HL-60 (cell line): Measurements from ENCODE around the gene WDPCP.

ENCODE experiments used
- CTCF ChIP-seq: IDR thresholded peaks from one replicate; pipeline ENCODE4 v1.5.1; 2011; ENCODE audit warnings: low read length, control low read depth, inconsistent platforms; ENCODE audit not compliant: insufficient read depth
- POLR2AphosphoS5 ChIP-seq: IDR thresholded peaks from 2 replicates; pipeline ENCODE4 v1.6.1; 2012; ENCODE audit warnings: low read depth
- REST ChIP-seq: IDR thresholded peaks from 2 replicates; pipeline ENCODE4 v1.6.1; 2012; ENCODE audit warnings: low read depth; ENCODE audit not compliant: insufficient replicate concordance
- SPI1 ChIP-seq: IDR thresholded peaks from 2 replicates; pipeline ENCODE4 v1.6.1; 2012; ENCODE audit warnings: low read depth, mild to moderate bottlenecking, borderline replicate concordance

- TF ChIP-seq CTCF (no peak), POLR2AphosphoS5 (no peak), SPI1 (no peak), REST (no peak)
Observed at GRCh38 chr2:63598981-63599380, 10.7 kb upstream of the WDPCP start.
